Suprapubic skin (tissue), 4 donors: ENCODE data around the gene RHOT2. TPM values are rescaled to one million over a fixed set of nuclear protein-coding genes. Genes with fewer than 3 reads are reported as not detected.

Source experiments
- DNase-seq, 2 donors: peaks; one replicate each; pipeline ENCODE4 v3.0.0-alpha.2; 2019; ENCODE audit warnings: low spot score in 2 of 2
- H3K27ac ChIP-seq: fragments of 200-600 bp; sonication (generic); one replicate; pipeline ENCODE4 v1.5.1; 2019
- H3K27me3 ChIP-seq: fragments of 200-600 bp; sonication (generic); one replicate; pipeline ENCODE4 v1.5.1; 2019
- H3K36me3 ChIP-seq: fragments of 200-600 bp; sonication (generic); one replicate; pipeline ENCODE4 v1.5.1; 2019
- H3K4me1 ChIP-seq: fragments of 200-600 bp; sonication (generic); one replicate; pipeline ENCODE4 v1.5.1; 2019
- H3K4me3 ChIP-seq: fragments of 200-600 bp; sonication (generic); one replicate; pipeline ENCODE4 v1.5.1; 2019; ENCODE audit warnings: mild to moderate bottlenecking
- H3K9me3 ChIP-seq: fragments of 200-600 bp; sonication (generic); one replicate; pipeline ENCODE4 v1.5.1; 2019
- EP300 ChIP-seq: sonication (generic); formaldehyde crosslinking; IDR thresholded peaks from one replicate; pipeline ENCODE4 v1.6.1; 2017; ENCODE audit warnings: antibody characterized with exemption
- POLR2A ChIP-seq, 2 donors: fragments of 450-650 bp; IDR thresholded peaks; one replicate each; pipeline ENCODE4 v1.6.1; 2017; ENCODE audit warnings: antibody characterized with exemption in 2 of 2, mild to moderate bottlenecking in 2 of 2, moderate library complexity in 2 of 2
- POLR2AphosphoS5 ChIP-seq, 3 donors: sonication (generic); formaldehyde crosslinking; IDR thresholded peaks; one replicate each; pipeline ENCODE4 v1.6.1; 2017; ENCODE audit warnings: antibody characterized with exemption in 3 of 3
- WGBS: methylation state at CpG from one replicate; pipeline ENCODE4 v1.1.5; 2018; 5-methylcytosine and 5-hydroxymethylcytosine counted together
- total RNA-seq, 4 donors: library from RNA; depleted of rRNA; stranded (reverse); fragments of >200 nt; gene quantifications; one replicate each; pipeline ENCODE4 v1.1.0, GENCODE V29; 2016
- TF ChIP-seq, protein P1 (sequence below), 2 donors: fragments of 200-600 bp in 1 of 2; fragments of 450-650 bp in 1 of 2; sonication (generic) in 1 of 2; IDR thresholded peaks; one replicate each; pipeline ENCODE4 v1.5.1; 2016 to 2019; ENCODE audit warnings: antibody characterized with exemption in 2 of 2, mild to moderate bottlenecking in 1 of 2, moderate library complexity in 1 of 2

The RHOT2 gene
- total RNA-seq, 4 donors from 2014 or later: 66.9 to 156 (median 96.8) TPM

DNA sequence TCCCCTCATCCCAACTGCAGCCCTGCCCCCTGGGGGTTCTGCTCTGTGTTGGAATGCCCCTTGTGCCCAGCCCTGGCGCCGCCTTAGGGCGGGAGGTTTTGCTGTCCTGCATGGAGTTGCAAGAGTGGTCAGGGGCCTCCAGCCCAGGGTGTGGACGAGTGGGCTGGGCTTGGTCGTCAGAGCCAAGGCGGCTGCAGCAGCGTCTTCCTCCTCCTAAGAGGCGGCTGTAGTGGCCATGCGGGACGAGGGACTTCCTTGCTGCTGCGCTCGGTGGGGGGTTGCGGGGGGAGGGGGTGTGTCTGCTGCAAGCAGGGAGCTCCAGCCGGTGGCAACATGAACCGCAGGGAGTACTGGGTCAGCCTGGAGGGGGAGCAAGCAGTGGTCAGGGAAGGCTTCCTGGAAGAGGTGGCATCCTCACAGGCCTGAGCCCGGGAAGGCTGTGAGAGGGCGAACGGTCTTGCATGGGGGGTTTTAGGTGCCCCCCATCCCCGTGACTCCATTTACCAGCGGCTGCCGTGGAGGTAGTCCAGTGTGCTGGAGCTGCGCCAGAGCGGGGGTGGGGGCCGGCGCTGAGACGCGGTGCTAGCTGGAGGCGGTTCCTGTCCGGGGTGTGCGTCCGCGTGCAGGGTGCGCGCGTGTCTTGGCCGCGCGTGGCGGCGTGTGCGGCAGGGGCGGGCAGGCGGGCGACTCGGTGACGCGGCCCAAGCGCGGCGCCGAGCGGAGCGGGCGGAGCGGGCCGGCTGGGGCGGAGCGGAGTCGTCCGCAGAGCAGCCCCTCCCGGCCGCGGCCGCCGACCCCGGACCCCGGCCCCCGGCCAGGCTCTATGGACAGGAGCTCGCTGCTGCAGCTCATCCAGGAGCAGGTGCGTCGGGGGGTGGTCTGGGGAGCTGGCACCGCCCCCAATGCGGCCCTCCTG is 7.3 kb downstream of the RHOT2 start, which contains the start of gene RHBDL1:
Gene RHBDL1, plus strand, starts transcription at position 704 of the 916 bp plus-strand sequence. Its CDS starts 120 bp downstream, at position 824.
- Histone ChIP-seq H3K27me3 (peaks cover 4% of the 10 kb centered on the region), H3K4me3 (peak within 1 kb of the TSS; percentile 38), H3K4me1 (peaks cover 54% of the 10 kb centered on the region), H3K36me3 (peaks cover 37% of the 10 kb centered on the region), H3K9me3 (no peaks in the 10 kb centered on the region), H3K27ac (no peak within 1 kb of the TSS)
- DNase-seq: no peak
- 0% methylated on average over 3 of the region's 73 CpGs for WGBS
- TF ChIP-seq EP300 (no peak), POLR2AphosphoS5 (IDR thresholded peaks at IDR 0.05) (no peak), POLR2A (IDR thresholded peaks at IDR 0.05) (no peak)
- TF ChIP-seq, protein P1, sequence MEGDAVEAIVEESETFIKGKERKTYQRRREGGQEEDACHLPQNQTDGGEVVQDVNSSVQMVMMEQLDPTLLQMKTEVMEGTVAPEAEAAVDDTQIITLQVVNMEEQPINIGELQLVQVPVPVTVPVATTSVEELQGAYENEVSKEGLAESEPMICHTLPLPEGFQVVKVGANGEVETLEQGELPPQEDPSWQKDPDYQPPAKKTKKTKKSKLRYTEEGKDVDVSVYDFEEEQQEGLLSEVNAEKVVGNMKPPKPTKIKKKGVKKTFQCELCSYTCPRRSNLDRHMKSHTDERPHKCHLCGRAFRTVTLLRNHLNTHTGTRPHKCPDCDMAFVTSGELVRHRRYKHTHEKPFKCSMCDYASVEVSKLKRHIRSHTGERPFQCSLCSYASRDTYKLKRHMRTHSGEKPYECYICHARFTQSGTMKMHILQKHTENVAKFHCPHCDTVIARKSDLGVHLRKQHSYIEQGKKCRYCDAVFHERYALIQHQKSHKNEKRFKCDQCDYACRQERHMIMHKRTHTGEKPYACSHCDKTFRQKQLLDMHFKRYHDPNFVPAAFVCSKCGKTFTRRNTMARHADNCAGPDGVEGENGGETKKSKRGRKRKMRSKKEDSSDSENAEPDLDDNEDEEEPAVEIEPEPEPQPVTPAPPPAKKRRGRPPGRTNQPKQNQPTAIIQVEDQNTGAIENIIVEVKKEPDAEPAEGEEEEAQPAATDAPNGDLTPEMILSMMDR (IDR thresholded peaks at IDR 0.05): no peak

DNA sequence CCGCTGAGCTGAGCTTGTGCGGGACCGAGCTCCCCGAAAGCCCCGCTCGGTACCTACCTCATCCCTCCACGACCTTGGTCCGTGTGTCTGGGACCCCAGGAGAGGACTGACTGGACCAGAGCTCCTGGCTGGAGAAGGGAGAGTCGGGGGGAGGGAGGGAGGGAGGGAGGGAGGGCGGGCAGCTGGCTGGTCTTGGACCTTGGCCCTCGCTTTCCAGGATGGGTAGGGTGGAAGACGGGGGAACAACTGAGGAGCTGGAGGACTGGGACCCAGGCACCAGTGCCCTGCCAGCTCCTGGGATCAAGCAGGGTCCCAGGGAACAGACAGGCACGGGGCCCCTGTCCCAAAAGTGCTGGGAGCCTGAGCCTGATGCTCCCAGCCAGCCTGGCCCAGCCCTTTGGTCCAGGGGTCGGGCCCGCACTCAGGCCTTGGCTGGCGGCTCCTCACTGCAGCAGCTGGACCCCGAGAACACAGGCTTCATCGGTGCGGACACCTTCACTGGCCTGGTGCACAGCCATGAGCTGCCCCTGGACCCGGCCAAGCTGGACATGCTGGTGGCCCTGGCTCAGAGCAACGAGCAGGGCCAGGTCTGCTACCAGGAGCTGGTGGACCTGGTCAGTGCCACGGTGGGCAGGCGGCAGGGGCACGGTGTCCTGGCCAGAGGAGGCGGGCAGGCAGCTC is 8.1 kb downstream of the RHOT2 start:
- Histone ChIP-seq H3K4me3 (peak overlapping the region; percentile 38), H3K36me3 (peaks cover 29% of the 10 kb centered on the region), H3K4me1 (peaks cover 58% of the 10 kb centered on the region), H3K27me3 (peaks cover 4% of the 10 kb centered on the region), H3K9me3 (no peaks in the 10 kb centered on the region), H3K27ac (no peak overlapping the region)
- 7% methylated on average over 14 of the region's 25 CpGs for whole genome bisulfite sequencing
- DNase-seq: no peak
- TF ChIP-seq POLR2AphosphoS5 (IDR thresholded peaks at IDR 0.05) (no peak), EP300 (no peak), POLR2A (IDR thresholded peaks at IDR 0.05) (no peak)
- TF ChIP-seq, protein P1 (IDR thresholded peaks at IDR 0.05): no peak

DNA sequence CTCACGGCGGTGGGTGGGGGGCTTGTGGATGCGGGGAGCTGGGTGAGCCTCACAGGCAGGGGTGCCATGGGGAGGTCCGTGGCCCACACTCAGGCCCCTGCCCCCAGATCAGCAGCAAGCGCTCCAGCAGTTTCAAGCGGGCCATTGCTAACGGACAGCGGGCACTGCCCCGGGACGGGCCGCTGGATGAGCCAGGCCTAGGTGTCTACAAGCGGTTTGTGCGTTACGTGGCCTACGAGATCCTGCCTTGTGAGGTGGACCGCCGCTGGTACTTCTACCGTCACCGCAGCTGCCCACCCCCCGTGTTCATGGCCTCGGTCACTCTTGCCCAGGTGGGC is 8.6 kb downstream of the RHOT2 start:
- no peak for DNase-seq
- Histone ChIP-seq H3K27me3 (peaks cover 4% of the 10 kb centered on the region), H3K27ac (no peak overlapping the region), H3K9me3 (no peaks in the 10 kb centered on the region), H3K4me1 (peaks cover 63% of the 10 kb centered on the region), H3K4me3 (no peak overlapping the region), H3K36me3 (peaks cover 24% of the 10 kb centered on the region)
- TF ChIP-seq, protein P1 (IDR thresholded peaks at IDR 0.05): no peak
- WGBS: 79% methylated on average over 9 of the region's 21 CpGs

DNA sequence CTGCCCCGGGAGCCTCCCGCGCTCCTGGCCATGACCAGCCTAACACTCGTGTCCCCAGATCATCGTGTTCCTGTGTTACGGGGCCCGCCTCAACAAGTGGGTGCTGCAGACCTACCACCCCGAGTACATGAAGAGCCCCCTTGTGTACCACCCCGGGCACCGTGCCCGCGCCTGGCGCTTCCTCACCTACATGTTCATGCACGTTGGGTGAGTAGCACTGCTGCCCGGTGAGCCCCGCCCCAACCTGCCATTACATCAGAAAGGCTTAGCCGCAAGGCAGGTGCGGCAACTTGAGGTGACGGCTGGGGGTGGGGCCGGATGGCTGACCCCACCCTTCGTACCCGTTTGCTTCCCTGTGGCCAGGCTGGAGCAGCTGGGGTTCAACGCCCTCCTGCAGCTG is 9.0 kb downstream of the RHOT2 start:
- TF ChIP-seq POLR2A (IDR thresholded peaks at IDR 0.05): no peak
- TF ChIP-seq POLR2AphosphoS5 (IDR thresholded peaks at IDR 0.05): peak in 2 of 3 donors; percentile 15 to 61
- TF ChIP-seq, protein P1 (IDR thresholded peaks at IDR 0.05): no peak
- H3K4me1 ChIP-seq: peaks cover 67% of the 10 kb centered on the region
- no peak for DNase-seq

More for the DNA sequence above, 9.0 kb downstream of the RHOT2 start:
- Histone ChIP-seq H3K4me3 (no peak overlapping the region), H3K36me3 (peaks cover 24% of the 10 kb centered on the region), H3K27ac (no peak overlapping the region), H3K9me3 (no peaks in the 10 kb centered on the region), H3K27me3 (peaks cover 4% of the 10 kb centered on the region)
- WGBS: no CpG with 5 or more reads among the region's 23 CpGs
